PC-9 (cell line): ENCODE results near the gene C3orf20. TPM values are rescaled to one million over a fixed set of nuclear protein-coding genes. Genes with fewer than 3 reads are reported as not detected.
A peak's percentile ranks its signal among the peaks of the same experiment; 100 is the strongest.

Source experiments
- BruUV-seq: library from RNA; stranded (reverse); fragments of 400-500 nt; replicated peaks from 2 replicates; lab custom pipeline; 2021; lab: Mats Ljungman, UMichigan
- CTCF ChIA-PET: fragments of 300-600 bp; sonication (Branson Sonifier 250); formaldehyde crosslinking; loops from one replicate; lab custom pipeline; 2022; ENCODE audit warnings: antibody characterized with exemption; lab: Charles Lee
- POLR2A ChIA-PET: fragments of 300-600 bp; sonication (Branson Sonifier 250); formaldehyde crosslinking; loops from one replicate; lab custom pipeline; 2022; ENCODE audit warnings: antibody characterized with exemption; ENCODE audit not compliant: unreplicated experiment; lab: Charles Lee
- DNase-seq, 2 experiments: peaks; one replicate each; pipeline versions ENCODE4 v3.0.0 to v3.0.0-alpha.2; 2015 to 2022; ENCODE audit warnings: mixed read lengths in 1 of 2
- H2AFZ ChIP-seq: fragments of 200-600 bp; sonication (generic); 2 replicates; pipeline ENCODE4 v1.8.1; 2017; ENCODE audit warnings: antibody characterized with exemption
- H3F3A ChIP-seq: fragments of 200-600 bp; sonication (generic); 2 replicates; pipeline ENCODE4 v1.8.1; 2017; ENCODE audit warnings: antibody characterized with exemption, mild to moderate bottlenecking, low read depth; ENCODE audit not compliant: insufficient read depth
- H3K27ac ChIP-seq: fragments of 200-600 bp; sonication (generic); 2 replicates; pipeline ENCODE4 v1.6.1; 2016; ENCODE audit warnings: mixed run types
- H3K27me3 ChIP-seq: fragments of 200-600 bp; sonication (generic); 2 replicates; pipeline ENCODE4 v1.6.1; 2016; ENCODE audit warnings: low read depth, mixed run types; ENCODE audit not compliant: insufficient read depth
- H3K36me3 ChIP-seq: fragments of 200-600 bp; sonication (generic); 2 replicates; pipeline ENCODE4 v1.6.1; 2016; ENCODE audit warnings: low read depth, mixed run types
- H3K4me1 ChIP-seq: fragments of 200-600 bp; sonication (generic); replicated peaks from 2 replicates; pipeline ENCODE4 v1.6.1; 2016; ENCODE audit warnings: mixed run types; ENCODE audit not compliant: insufficient read depth
- H3K4me2 ChIP-seq: fragments of 200-600 bp; sonication (generic); 2 replicates; pipeline ENCODE4 v1.6.1; 2017; ENCODE audit warnings: mixed run types
- H3K4me3 ChIP-seq: fragments of 200-600 bp; sonication (generic); 2 replicates; pipeline ENCODE4 v1.6.1; 2016; ENCODE audit warnings: mixed run types
- H3K79me2 ChIP-seq: fragments of 200-600 bp; sonication (generic); 2 replicates; pipeline ENCODE4 v1.6.1; 2017; ENCODE audit warnings: low read depth, mixed run types
- H3K9me2 ChIP-seq: fragments of 200-600 bp; sonication (generic); 2 replicates; pipeline ENCODE4 v1.8.1; 2017; ENCODE audit warnings: mild to moderate bottlenecking; ENCODE audit not compliant: insufficient read depth
- H3K9me3 ChIP-seq: fragments of 200-600 bp; sonication (generic); 2 replicates; pipeline ENCODE4 v1.8.1; 2016; ENCODE audit warnings: low read depth; ENCODE audit not compliant: insufficient read depth
- H4K20me1 ChIP-seq: fragments of 200-600 bp; sonication (generic); 2 replicates; pipeline ENCODE4 v1.8.1; 2017; ENCODE audit not compliant: insufficient read depth
- CTCF ChIP-seq: fragments of 200-600 bp; sonication (generic); conservative IDR thresholded peaks from 2 replicates; pipeline ENCODE4 v1.6.1; 2017; ENCODE audit warnings: mixed run types, antibody characterized with exemption, mild to moderate bottlenecking, moderate library complexity
- EZH2 ChIP-seq: fragments of 200-600 bp; sonication (generic); IDR thresholded peaks from 2 replicates; pipeline ENCODE4 v1.8.0; 2017; ENCODE audit warnings: antibody characterized with exemption, low read depth
- intact Hi-C: fragments of 100-400 bp; cut with micrococcal nuclease; formaldehyde crosslinking; loops from one replicate; pipeline ENCODE4 v1.10.0; 2022; ENCODE audit not compliant: unreplicated experiment
- total RNA-seq: library from RNA; stranded (reverse); gene quantifications from 2 replicates; pipeline ENCODE4 v1.2.3, GENCODE V29; 2021

Gene C3orf20
- total RNA-seq, 1 experiment from 2014 or later: not detected

GRCh38 chr3:14789221-14789620 is 114.3 kb downstream of the C3orf20 start:
- H3K4me3 ChIP-seq: no peak overlapping the region

GRCh38 chr3:14789640-14790285 is 114.8 kb downstream of the C3orf20 start:
- Histone ChIP-seq H4K20me1 (peaks cover 6% of the 10 kb centered on the region; the same call in 1 of the 2 replicates), H3K27ac (no peak overlapping the region), H3K79me2 (no peaks in the 10 kb centered on the region), H3K36me3 (no peaks in the 10 kb centered on the region), H2AFZ (no peak overlapping the region), H3K4me1 (no peaks in the 10 kb centered on the region), H3K27me3 (peaks cover 4% of the 10 kb centered on the region; the same call in 1 of the 2 replicates), H3K4me3 (no peak overlapping the region), H3K4me2 (no peak overlapping the region), H3K9me3 (no peaks in the 10 kb centered on the region), H3K9me2 (no peaks in the 10 kb centered on the region), H3F3A (no peaks in the 10 kb centered on the region)
- intact Hi-C loops: no loop called here
- ChIA-PET POLR2A (no interaction called here), CTCF (no interaction called here)
- TF ChIP-seq EZH2 (no peak), CTCF (no peak)
- DNase-seq: no peak
- BruUV-seq: no TSS peak

More at GRCh38 chr3:14789221-14789620, 114.3 kb downstream of the C3orf20 start:
- no peak overlapping the region for H3K4me2 ChIP-seq
- DNase-seq: no peak
- peaks cover 6% of the 10 kb centered on the region; the same call in 1 of the 2 replicates for H4K20me1 ChIP-seq
- H3K9me2 ChIP-seq: no peaks in the 10 kb centered on the region
- H3K9me3 ChIP-seq: no peaks in the 10 kb centered on the region
- H2AFZ ChIP-seq: no peak overlapping the region
- peaks cover 4% of the 10 kb centered on the region; the same call in 1 of the 2 replicates for H3K27me3 ChIP-seq
- H3K36me3 ChIP-seq: no peaks in the 10 kb centered on the region
- TF ChIP-seq CTCF (no peak), EZH2 (no peak)
- intact Hi-C loops: no loop called here
- CTCF ChIA-PET: interaction anchor here (0.7 to 0.8 kb wide), 2 partner anchors 132 to 525 kb away, joined by 3 to 7 read pairs; no protein-coding TSS in a partner anchor
- BruUV-seq: no TSS peak
- H3K79me2 ChIP-seq: no peaks in the 10 kb centered on the region
- H3K27ac ChIP-seq: no peak overlapping the region
- POLR2A ChIA-PET: no interaction called here
- no peaks in the 10 kb centered on the region for H3F3A ChIP-seq
- H3K4me1 ChIP-seq: no peaks in the 10 kb centered on the region

- ChIA-PET CTCF (interaction anchor here (0.7 kb wide), 2 partner anchors 118 to 130 kb away, joined by 3 to 5 read pairs; no protein-coding TSS in a partner anchor), POLR2A (no interaction called here)
- Histone ChIP-seq H3K9me2 (no peaks in the 10 kb centered on the region), H3K27ac (no peak overlapping the region), H3K79me2 (no peaks in the 10 kb centered on the region), H3K9me3 (no peaks in the 10 kb centered on the region), H3K4me3 (no peak overlapping the region), H3K4me2 (peak overlapping the region; percentile 25; the same call in 1 of the 2 replicates), H4K20me1 (peaks cover 3% of the 10 kb centered on the region; the same call in 1 of the 2 replicates), H3K4me1 (no peaks in the 10 kb centered on the region), H3K36me3 (no peaks in the 10 kb centered on the region), H3F3A (no peaks in the 10 kb centered on the region), H2AFZ (no peak overlapping the region), H3K27me3 (no peaks in the 10 kb centered on the region)
- intact Hi-C loops: loop anchor here (1.0 kb wide), 2 partner anchors 125 to 130 kb away; no protein-coding TSS in a partner anchor
- peak in 1 of 2 experiments; percentile 48 for DNase-seq
- no TSS peak for BruUV-seq
- TF ChIP-seq EZH2 (no peak), CTCF (peak; percentile 81)
These were observed 116.5 kb downstream of the C3orf20 start for GRCh38 chr3:14791343-14791945.
